22Rv1 (cell line): ENCODE measurements around the gene MEF2C.

ENCODE experiments used
- ZFX ChIP-seq: fragments of 450-650 bp; IDR thresholded peaks from 2 replicates; pipeline ENCODE4 v1.6.1; 2017; ENCODE audit warnings: antibody characterized with exemption, borderline replicate concordance
- TF ChIP-seq, protein P1 (sequence below): fragments of 450-650 bp; IDR thresholded peaks from 2 replicates; pipeline ENCODE4 v1.5.1; 2017; ENCODE audit warnings: mild to moderate bottlenecking

DNA sequence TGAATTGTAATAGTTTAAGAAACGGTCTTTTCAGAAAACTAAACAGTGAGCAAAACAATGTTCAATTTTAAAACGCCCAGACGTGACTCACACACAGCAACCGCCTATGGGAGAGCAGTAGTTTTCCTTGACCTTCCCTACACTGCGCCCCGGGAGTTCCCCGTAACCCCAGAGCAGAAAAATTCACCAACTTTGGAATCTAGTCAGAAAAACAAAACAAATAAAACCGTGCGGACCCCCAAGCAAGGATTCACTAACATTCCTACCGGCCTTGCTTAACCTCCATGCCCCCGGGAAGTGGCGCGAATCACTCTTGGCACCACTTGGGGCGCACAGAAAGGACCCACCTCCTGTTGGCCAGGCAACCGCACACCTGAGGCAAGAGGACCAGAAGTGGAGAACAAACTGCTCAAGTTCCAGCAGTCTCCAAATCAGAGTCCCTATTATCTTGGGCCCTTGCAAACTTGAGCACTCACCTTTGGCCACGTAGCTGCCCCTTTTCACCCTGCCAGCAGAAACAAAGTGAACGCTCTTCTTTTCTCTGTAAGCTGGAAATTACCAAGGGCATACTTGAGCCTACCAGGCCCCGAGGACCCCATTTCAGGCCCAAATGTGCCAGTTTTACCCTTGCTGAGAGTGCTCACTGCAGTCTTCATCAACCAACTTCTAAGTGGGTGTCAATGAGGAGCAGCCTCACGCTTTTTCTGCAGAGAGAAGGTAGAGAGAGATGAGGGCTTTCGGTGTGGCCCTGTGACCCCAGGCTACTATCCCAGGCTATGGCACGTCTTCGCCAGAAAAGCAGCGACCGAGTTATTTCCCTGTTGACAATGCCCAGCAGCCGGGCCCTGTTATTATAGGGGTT lies 189.7 kb downstream of the MEF2C start:
- TF ChIP-seq, protein P1, sequence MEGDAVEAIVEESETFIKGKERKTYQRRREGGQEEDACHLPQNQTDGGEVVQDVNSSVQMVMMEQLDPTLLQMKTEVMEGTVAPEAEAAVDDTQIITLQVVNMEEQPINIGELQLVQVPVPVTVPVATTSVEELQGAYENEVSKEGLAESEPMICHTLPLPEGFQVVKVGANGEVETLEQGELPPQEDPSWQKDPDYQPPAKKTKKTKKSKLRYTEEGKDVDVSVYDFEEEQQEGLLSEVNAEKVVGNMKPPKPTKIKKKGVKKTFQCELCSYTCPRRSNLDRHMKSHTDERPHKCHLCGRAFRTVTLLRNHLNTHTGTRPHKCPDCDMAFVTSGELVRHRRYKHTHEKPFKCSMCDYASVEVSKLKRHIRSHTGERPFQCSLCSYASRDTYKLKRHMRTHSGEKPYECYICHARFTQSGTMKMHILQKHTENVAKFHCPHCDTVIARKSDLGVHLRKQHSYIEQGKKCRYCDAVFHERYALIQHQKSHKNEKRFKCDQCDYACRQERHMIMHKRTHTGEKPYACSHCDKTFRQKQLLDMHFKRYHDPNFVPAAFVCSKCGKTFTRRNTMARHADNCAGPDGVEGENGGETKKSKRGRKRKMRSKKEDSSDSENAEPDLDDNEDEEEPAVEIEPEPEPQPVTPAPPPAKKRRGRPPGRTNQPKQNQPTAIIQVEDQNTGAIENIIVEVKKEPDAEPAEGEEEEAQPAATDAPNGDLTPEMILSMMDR, result no peak
- TF ChIP-seq ZFX, result no peak
